A673 (cell line): ENCODE results near the gene AGPAT2. TPM values are rescaled to one million over a fixed set of nuclear protein-coding genes. Genes with fewer than 3 reads are reported as not detected.

ENCODE experiments used
- BruUV-seq: library from RNA; stranded (reverse); fragments of 400-500 nt; replicated peaks from 2 replicates; lab custom pipeline; 2021; lab: Mats Ljungman, UMichigan
- CTCF ChIA-PET: fragments of 300-600 bp; sonication (Branson Sonifier 250); formaldehyde crosslinking; loops from one replicate; lab custom pipeline; 2022; ENCODE audit warnings: antibody characterized with exemption; lab: Charles Lee
- POLR2A ChIA-PET: fragments of 300-600 bp; sonication (Branson Sonifier 250); formaldehyde crosslinking; loops from one replicate; lab custom pipeline; 2022; ENCODE audit warnings: antibody characterized with exemption; ENCODE audit not compliant: low non-redundant PET; lab: Charles Lee
- DNase-seq: peaks from one replicate; pipeline ENCODE4 v3.0.0-alpha.2; 2015; ENCODE audit warnings: low spot score
- H3K27ac ChIP-seq: fragments of 200-600 bp; sonication (generic); 2 replicates; pipeline ENCODE4 v1.5.1; 2016; ENCODE audit warnings: mixed run types, low read depth, mild to moderate bottlenecking, mixed read lengths, antibody characterized with exemption, low read length; ENCODE audit not compliant: poor library complexity, severe bottlenecking
- H3K27me3 ChIP-seq: fragments of 200-600 bp; sonication (generic); replicated peaks from 2 replicates; pipeline ENCODE4 v1.6.1; 2017; ENCODE audit warnings: mixed run types, low read depth, mild to moderate bottlenecking, mixed read lengths, antibody characterized with exemption, low read length; ENCODE audit not compliant: insufficient read depth, poor library complexity
- H3K36me3 ChIP-seq: fragments of 200-600 bp; sonication (generic); 2 replicates; pipeline ENCODE4 v1.6.1; 2016; ENCODE audit warnings: mixed run types, mild to moderate bottlenecking, mixed read lengths, antibody characterized with exemption, low read length; ENCODE audit not compliant: insufficient read depth, poor library complexity, severe bottlenecking
- H3K4me1 ChIP-seq: fragments of 200-600 bp; sonication (generic); 2 replicates; pipeline ENCODE4 v1.6.1; 2017; ENCODE audit warnings: mixed run types, mild to moderate bottlenecking, mixed read lengths, antibody characterized with exemption, low read length; ENCODE audit not compliant: insufficient read depth, poor library complexity, severe bottlenecking
- H3K4me3 ChIP-seq: fragments of 200-600 bp; sonication (generic); 2 replicates; pipeline ENCODE4 v1.5.1; 2016; ENCODE audit warnings: low read depth, mixed run types, mild to moderate bottlenecking, mixed read lengths, low read length; ENCODE audit not compliant: poor library complexity, severe bottlenecking
- H3K9me3 ChIP-seq: fragments of 200-600 bp; sonication (generic); 2 replicates; pipeline ENCODE4 v1.6.1; 2016; ENCODE audit warnings: mixed run types, low read depth, mild to moderate bottlenecking, mixed read lengths, antibody characterized with exemption, low read length; ENCODE audit not compliant: poor library complexity, severe bottlenecking
- EZH2 ChIP-seq: fragments of 200-600 bp; sonication (generic); IDR thresholded peaks from 2 replicates; pipeline ENCODE4 v1.6.1; 2017; ENCODE audit warnings: borderline replicate concordance, low read depth, mild to moderate bottlenecking, mixed read lengths, antibody characterized with exemption, low read length; ENCODE audit not compliant: poor library complexity, severe bottlenecking
- intact Hi-C: fragments of 100-400 bp; cut with micrococcal nuclease; formaldehyde crosslinking; loops from one replicate; pipeline ENCODE4 v1.10.0; 2022; ENCODE audit not compliant: unreplicated experiment
- total RNA-seq: library from RNA; stranded (reverse); gene quantifications from 2 replicates; pipeline ENCODE4 v1.2.3, GENCODE V29; 2021
- TF ChIP-seq, protein P1 (sequence below): fragments of 300-800, 200-600 bp; sonication (generic); conservative IDR thresholded peaks from 2 replicates; pipeline ENCODE4 v1.5.1; 2017; ENCODE audit warnings: low read depth, mild to moderate bottlenecking, antibody characterized with exemption, low read length, moderate library complexity, mixed read lengths

Gene AGPAT2
- total RNA-seq, 1 experiment from 2014 or later: 57.7 TPM

DNA sequence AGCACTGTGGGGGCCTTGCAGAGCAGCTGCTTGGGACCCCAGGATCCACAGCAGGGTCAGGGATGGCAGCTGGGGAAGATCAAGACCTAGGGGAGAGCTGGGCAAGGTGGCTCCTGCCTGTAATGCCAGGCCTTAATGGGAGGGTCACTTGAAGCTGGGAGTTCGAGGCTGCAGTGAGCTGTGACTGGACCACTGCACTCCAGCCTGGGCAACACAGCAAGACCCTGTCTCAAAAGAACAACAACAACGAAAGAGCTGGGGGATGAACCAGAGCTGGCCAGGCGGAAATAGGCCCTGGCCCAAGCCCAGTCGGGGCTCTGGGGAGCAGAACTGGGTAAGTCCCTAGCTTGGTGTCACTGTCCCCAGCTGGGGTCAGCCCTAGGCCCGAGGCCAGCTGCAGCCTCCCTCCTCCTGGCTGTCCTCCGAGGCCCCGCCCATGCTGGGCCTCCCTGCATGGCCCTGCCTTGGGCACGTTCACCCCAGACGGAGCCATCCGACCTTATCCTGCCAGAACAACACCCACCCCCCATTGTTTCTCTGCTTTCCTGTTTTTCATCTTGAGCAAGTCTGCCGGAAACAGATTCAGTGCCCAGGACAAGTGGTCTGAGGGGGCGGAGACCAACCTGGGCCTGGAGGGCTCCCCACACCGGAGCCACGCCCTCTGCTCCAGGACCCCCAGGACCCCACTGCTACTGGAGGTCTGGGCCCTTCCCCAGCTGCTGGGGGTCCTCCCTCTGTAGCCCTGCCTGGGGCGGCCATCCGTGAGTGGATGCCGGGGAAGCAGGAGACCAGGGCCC is 27.0 kb upstream of the AGPAT2 start:
- Histone ChIP-seq H3K36me3 (no peaks in the 10 kb centered on the region), H3K27ac (peak overlapping the region; percentile 2), H3K9me3 (no peaks in the 10 kb centered on the region), H3K27me3 (no peaks in the 10 kb centered on the region), H3K4me3 (peak overlapping the region; percentile 84), H3K4me1 (peaks cover 16% of the 10 kb centered on the region)
- intact Hi-C loops: no loop called here
- TSS peak; percentile 30 for BruUV-seq
- TF ChIP-seq EZH2: no peak
- TF ChIP-seq, protein P1, sequence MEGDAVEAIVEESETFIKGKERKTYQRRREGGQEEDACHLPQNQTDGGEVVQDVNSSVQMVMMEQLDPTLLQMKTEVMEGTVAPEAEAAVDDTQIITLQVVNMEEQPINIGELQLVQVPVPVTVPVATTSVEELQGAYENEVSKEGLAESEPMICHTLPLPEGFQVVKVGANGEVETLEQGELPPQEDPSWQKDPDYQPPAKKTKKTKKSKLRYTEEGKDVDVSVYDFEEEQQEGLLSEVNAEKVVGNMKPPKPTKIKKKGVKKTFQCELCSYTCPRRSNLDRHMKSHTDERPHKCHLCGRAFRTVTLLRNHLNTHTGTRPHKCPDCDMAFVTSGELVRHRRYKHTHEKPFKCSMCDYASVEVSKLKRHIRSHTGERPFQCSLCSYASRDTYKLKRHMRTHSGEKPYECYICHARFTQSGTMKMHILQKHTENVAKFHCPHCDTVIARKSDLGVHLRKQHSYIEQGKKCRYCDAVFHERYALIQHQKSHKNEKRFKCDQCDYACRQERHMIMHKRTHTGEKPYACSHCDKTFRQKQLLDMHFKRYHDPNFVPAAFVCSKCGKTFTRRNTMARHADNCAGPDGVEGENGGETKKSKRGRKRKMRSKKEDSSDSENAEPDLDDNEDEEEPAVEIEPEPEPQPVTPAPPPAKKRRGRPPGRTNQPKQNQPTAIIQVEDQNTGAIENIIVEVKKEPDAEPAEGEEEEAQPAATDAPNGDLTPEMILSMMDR: no peak
- no peak for DNase-seq
- POLR2A ChIA-PET: no interaction called here
- CTCF ChIA-PET: no interaction called here

DNA sequence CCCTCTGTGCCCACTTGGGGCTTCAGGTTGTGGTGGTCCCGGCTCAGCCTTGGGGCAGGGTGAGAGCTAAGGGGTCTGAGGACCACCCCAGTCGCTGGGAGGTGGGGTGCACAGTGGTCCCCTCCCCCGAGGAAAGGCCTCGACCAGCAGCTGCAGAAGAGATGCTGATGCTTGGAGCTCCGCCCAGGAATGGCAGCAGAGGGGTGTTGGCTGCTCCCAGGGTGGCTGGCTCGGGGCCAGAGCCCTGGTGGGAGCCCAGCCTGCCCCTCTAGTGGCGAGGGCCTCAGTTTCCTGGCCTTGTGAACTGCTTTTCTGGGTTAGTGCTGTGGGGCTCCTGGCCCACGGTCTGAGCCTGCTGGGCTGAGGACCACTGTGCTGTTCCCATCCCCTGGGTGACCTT is 26.3 kb upstream of the AGPAT2 start:
- ChIA-PET CTCF (interaction anchor here (1.0 kb wide), 1 partner anchor 42 kb away, joined by 3 read pairs; no protein-coding TSS in a partner anchor), POLR2A (no interaction called here)
- Histone ChIP-seq H3K27me3 (no peaks in the 10 kb centered on the region), H3K9me3 (no peaks in the 10 kb centered on the region), H3K4me3 (peak overlapping the region; percentile 84), H3K27ac (peak overlapping the region; percentile 55), H3K36me3 (no peaks in the 10 kb centered on the region), H3K4me1 (peaks cover 16% of the 10 kb centered on the region)
- TF ChIP-seq EZH2: no peak
- TF ChIP-seq, protein P1: no peak
- BruUV-seq: no TSS peak
- intact Hi-C loops: no loop called here
- peak; percentile 53 for DNase-seq

DNA sequence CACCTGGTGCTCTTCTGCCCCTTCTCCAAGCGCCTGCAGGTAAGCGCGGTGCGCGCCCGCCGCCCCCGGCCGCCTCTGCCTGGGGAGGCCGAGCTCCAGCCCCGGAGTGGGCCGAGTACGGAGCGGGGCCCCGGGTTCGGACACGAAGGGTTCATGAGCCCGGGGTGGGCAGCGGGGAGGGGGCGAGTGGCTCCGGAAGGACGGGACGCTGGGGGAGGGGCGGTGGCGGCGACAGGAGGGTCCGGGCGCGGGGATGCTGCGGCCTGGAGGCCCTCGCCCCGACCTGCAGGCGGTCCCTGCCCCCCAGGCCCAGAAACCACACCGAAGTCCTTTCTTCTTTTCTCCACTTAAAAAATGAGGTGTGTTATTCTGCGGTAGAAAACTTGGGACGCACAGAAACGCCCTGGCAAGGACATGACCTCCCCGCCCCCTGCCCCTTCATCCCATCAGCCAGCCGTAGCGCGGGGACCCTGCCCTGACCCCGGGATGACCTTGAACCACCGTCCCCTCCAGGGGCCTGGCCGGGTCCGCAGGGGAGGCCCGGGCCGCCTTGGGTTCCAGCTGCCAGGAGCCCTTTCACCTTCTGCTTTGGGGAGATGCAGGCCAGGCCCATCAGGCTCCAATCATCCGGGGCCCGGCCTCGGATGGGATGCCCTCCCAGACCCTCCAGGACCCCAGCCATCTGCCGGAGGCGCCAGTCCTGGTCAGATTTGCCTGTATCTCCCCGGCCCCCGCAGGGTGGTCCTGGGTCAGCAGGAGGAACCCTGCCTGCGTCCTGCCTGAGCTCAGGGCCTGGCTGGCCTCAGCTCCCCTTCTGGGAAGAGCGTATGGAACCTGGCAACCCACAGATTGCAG is 25.7 kb upstream of the AGPAT2 start:
- no peak for TF ChIP-seq EZH2
- TF ChIP-seq, protein P1: no peak
- no peaks in the 10 kb centered on the region for H3K36me3 ChIP-seq
- H3K4me3 ChIP-seq: peak overlapping the region; percentile 84
- H3K9me3 ChIP-seq: no peaks in the 10 kb centered on the region
- intact Hi-C loops: no loop called here
- CTCF ChIA-PET: interaction anchor here (1.0 kb wide), 1 partner anchor 42 kb away, joined by 3 read pairs; no protein-coding TSS in a partner anchor
- no TSS peak for BruUV-seq
- DNase-seq: no peak
- peaks cover 16% of the 10 kb centered on the region for H3K4me1 ChIP-seq
- POLR2A ChIA-PET: no interaction called here
- H3K27ac ChIP-seq: peak overlapping the region; percentile 55
- no peaks in the 10 kb centered on the region for H3K27me3 ChIP-seq
